B cell (primary cell): ENCODE results near the gene FAM174C. TPM values are rescaled to one million over a fixed set of nuclear protein-coding genes. Genes with fewer than 3 reads are reported as not detected.
A peak's percentile ranks its signal among the peaks of the same experiment; 100 is the strongest.

Experiments used
- ATAC-seq: fragments of 200-7000 bp; cut with Tn5 transposase; one replicate; pipeline ENCODE4 v1.10.0; 2021; ENCODE audit warnings: low read depth, mild to moderate bottlenecking, moderate number of reproducible peaks, moderate library complexity
- CTCF ChIA-PET: fragments of 350-600 bp; sonication (Branson Sonifier 250); formaldehyde crosslinking; loops from one replicate; lab custom pipeline; 2021; ENCODE audit warnings: antibody characterized with exemption, inconsistent platforms; lab: Charles Lee
- POLR2A ChIA-PET: fragments of 350-600 bp; sonication (Branson Sonifier 250); formaldehyde crosslinking; loops from one replicate; lab custom pipeline; 2021; ENCODE audit warnings: antibody characterized with exemption; lab: Charles Lee
- DNase-seq: peaks from one replicate; pipeline ENCODE4 v3.0.0; 2013
- H2AFZ ChIP-seq: 2 replicates; pipeline ENCODE4 v1.6.1; 2012; ENCODE audit warnings: mild to moderate bottlenecking, low read depth, low read length; ENCODE audit not compliant: insufficient read depth, poor library complexity, severe bottlenecking
- H3K27ac ChIP-seq, 2 donors: 1 replicate in 1 of 2; 2 replicates in 1 of 2; pipeline ENCODE4 v1.5.1; 2012 to 2013; ENCODE audit warnings: low read length in 2 of 2, mild to moderate bottlenecking in 2 of 2, moderate library complexity in 1 of 2
- H3K27me3 ChIP-seq, 4 experiments: fragments of 200-600 bp in 1 of 4; sonication (generic) in 1 of 4; replicated peaks in 1 of 4; 1 replicate in 2 of 4; 2 replicates in 2 of 4; pipeline versions ENCODE4 v1.6.1 to v1.7.0; 2013 to 2016; ENCODE audit warnings: low read length in 3 of 4, mild to moderate bottlenecking in 2 of 4, mixed read lengths in 1 of 4, moderate library complexity in 1 of 4; ENCODE audit not compliant: insufficient read depth in 4 of 4, control insufficient read depth in 3 of 4; ENCODE audit errors: control extremely low read depth in 1 of 4
- H3K36me3 ChIP-seq, 2 experiments: replicated peaks in 1 of 2; 1 replicate in 1 of 2; 2 replicates in 1 of 2; pipeline versions ENCODE4 v1.6.1 to v1.7.1; 2013; ENCODE audit warnings: low read length in 1 of 2; ENCODE audit not compliant: insufficient read depth in 2 of 2, control insufficient read depth in 1 of 2; ENCODE audit errors: control extremely low read depth in 1 of 2, extremely low read depth in 1 of 2
- H3K4me1 ChIP-seq, 2 donors: fragments of 200-600 bp in 1 of 2; sonication (generic) in 1 of 2; 1 replicate in 1 of 2; 2 replicates in 1 of 2; pipeline versions ENCODE4 v1.5.1 to v1.6.1; 2013 to 2017; ENCODE audit warnings: low read length in 2 of 2; ENCODE audit not compliant: control insufficient read depth in 2 of 2, insufficient read depth in 2 of 2
- H3K4me2 ChIP-seq: replicated peaks from 2 replicates; pipeline ENCODE3; 2012; ENCODE audit warnings: mild to moderate bottlenecking, low read depth, low read length; ENCODE audit not compliant: poor library complexity, severe bottlenecking
- H3K4me3 ChIP-seq, 5 experiments: fragments of 200-600 bp in 1 of 5; sonication (generic) in 1 of 5; 1 replicate in 3 of 5; 2 replicates in 2 of 5; pipeline versions ENCODE4 v1.5.1 to v1.7.0; 2011 to 2016; ENCODE audit warnings: low read length in 4 of 5, mild to moderate bottlenecking in 4 of 5, low read depth in 2 of 5, control low read depth in 1 of 5, moderate library complexity in 1 of 5; ENCODE audit not compliant: insufficient read depth in 1 of 5; ENCODE audit errors: control extremely low read depth in 1 of 5, extremely low read depth in 1 of 5
- H3K79me2 ChIP-seq: fragments of 200-600 bp; sonication (generic); one replicate; pipeline ENCODE4 v1.6.0; 2016; ENCODE audit warnings: low read length; ENCODE audit not compliant: control insufficient read depth, insufficient read depth
- H3K9ac ChIP-seq: fragments of 200-600 bp; sonication (generic); 2 replicates; pipeline ENCODE4 v1.6.1; 2017; ENCODE audit warnings: mild to moderate bottlenecking, low read length, moderate library complexity
- H3K9me3 ChIP-seq, 3 donors: one replicate each; pipeline versions ENCODE4 v1.6.1 to v1.7.1; 2013; ENCODE audit warnings: low read length in 2 of 3; ENCODE audit not compliant: control insufficient read depth in 2 of 3, insufficient read depth in 1 of 3; ENCODE audit errors: control extremely low read depth in 1 of 3
- H4K20me1 ChIP-seq: 2 replicates; pipeline ENCODE4 v1.6.0; 2012; ENCODE audit warnings: mild to moderate bottlenecking, low read length; ENCODE audit not compliant: insufficient read depth, control insufficient read depth, poor library complexity, severe bottlenecking
- H3K27ac Mint-ChIP-seq: one replicate; pipeline ENCODE4 v1.8.0; 2021; ENCODE audit warnings: mixed read lengths
- H3K27me3 Mint-ChIP-seq: one replicate; pipeline ENCODE4 v1.8.0; 2021; ENCODE audit warnings: mixed read lengths
- H3K4me1 Mint-ChIP-seq: one replicate; pipeline ENCODE4 v1.8.0; 2021; ENCODE audit warnings: mixed read lengths
- H3K4me3 Mint-ChIP-seq: one replicate; pipeline ENCODE4 v1.8.0; 2021; ENCODE audit warnings: mixed read lengths
- H3K9me3 Mint-ChIP-seq: one replicate; pipeline ENCODE4 v1.8.0; 2022; ENCODE audit warnings: mixed read lengths; ENCODE audit not compliant: insufficient read depth
- EZH2 ChIP-seq: IDR thresholded peaks from 2 replicates; pipeline ENCODE4 v1.6.1; 2012; ENCODE audit warnings: borderline replicate concordance, low read depth, mild to moderate bottlenecking, moderate library complexity, low read length; ENCODE audit not compliant: insufficient read depth, poor library complexity, severe bottlenecking
- WGBS: methylation state at CpG from one replicate; pipeline ENCODE4 v1.1.5; 2013; ENCODE audit warnings: missing lambda C conversion rate; ENCODE audit not compliant: insufficient coverage; 5-methylcytosine and 5-hydroxymethylcytosine counted together
- intact Hi-C: fragments of 100-400 bp; cut with micrococcal nuclease; formaldehyde crosslinking; loops from one replicate; pipeline ENCODE4 v1.10.0; 2022
- polyA plus RNA-seq: library from polyadenylated mRNA; depleted of rRNA; stranded (reverse); fragments of >200 nt; gene quantifications from 2 replicates; pipeline ENCODE4 v1.2.3, GENCODE V29; 2012
- total RNA-seq, 2 donors: library from RNA; stranded (reverse); fragments of 120-200 nt in 1 of 2; gene quantifications; 1 replicate in 1 of 2; 2 replicates in 1 of 2; pipeline versions ENCODE4 v1.2.3 to v1.2.4, GENCODE V29; 2013 to 2022
- TF ChIP-seq, protein P1 (sequence below): fragments of 200-600 bp; IDR thresholded peaks from one replicate; pipeline ENCODE4 v1.8.0; 2022; ENCODE audit warnings: antibody characterized with exemption, mild to moderate bottlenecking

FAM174C gene
- total and polyA plus RNA-seq, 2 donors (not counting 1 experiment from before 2014, with no cell fraction given), result 41.1 to 70.6 TPM

DNA sequence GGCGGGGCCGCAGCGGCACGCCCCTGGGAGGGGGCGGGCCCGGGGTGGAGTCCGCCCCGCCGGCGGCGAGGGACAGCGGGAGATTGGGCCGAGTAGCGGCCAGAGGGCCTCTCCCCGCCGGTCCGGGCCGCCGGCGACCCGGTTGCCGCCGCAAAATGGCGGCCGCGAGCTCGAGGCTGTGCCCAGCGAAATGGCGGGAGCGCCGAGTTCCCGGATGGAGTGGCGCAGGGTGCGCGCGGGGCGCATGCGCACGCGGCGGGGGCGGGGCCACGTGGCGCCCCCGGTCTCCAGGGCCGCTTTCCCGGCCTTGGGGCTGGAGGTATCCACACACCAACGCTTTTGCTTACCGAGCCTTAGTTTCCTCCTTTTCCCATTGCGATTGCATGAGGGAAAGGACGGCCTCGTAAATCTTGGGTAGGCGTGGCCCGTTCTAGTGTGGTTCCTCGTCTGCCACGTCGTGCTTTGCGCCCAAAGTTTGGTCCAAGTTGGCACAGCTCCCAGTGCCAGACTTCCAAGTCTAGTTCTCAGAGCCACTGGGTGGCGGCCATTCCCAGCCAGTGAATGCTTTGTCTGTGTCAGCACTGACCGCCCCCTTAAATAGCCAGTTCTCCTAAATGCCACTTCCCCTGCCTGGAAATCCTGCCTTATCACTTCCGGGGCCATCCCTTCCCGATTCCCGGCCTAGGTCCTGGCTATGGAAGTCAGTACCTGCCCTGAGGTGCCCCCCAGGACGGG, 5.7 kb upstream of the FAM174C start:
- WGBS, result under 1% methylated on average over 64 of the region's 64 CpGs
- Mint-ChIP-seq H3K4me3 (peak overlapping the region; percentile 88), H3K4me1 (peaks cover 76% of the 10 kb centered on the region), H3K27me3 (no peaks in the 10 kb centered on the region), H3K27ac (peak overlapping the region; percentile 87), H3K9me3 (no peaks in the 10 kb centered on the region)
- H3K79me2 ChIP-seq, result peaks cover 71% of the 10 kb centered on the region
- POLR2A ChIA-PET, result interaction anchor here (0.5 to 11.0 kb wide), 21 partner anchors 10 to 322 kb away, joined by 3 to 402 read pairs (median 4); partner anchors contain the start of genes ATP5F1D, CBARP, GPX4 and REEP6
- H3K27ac ChIP-seq, result peak overlapping the region; percentile 88 to 92
- H3K4me3 ChIP-seq, result peak overlapping the region; percentile 75 to 96 (median 85)
- peaks cover 72% of the 10 kb centered on the region for H4K20me1 ChIP-seq
- intact Hi-C loops, result loop anchor here (1.0 to 5.0 kb wide), 3 partner anchors 9 to 221 kb away; partner anchors contain the start of genes GPX4, PCSK4 and REEP6
- H3K4me1 ChIP-seq, result peaks cover 65 to 86% of the 10 kb centered on the region in 2 donors
- H3K4me2 ChIP-seq, result peak overlapping the region; percentile 83
- DNase-seq, result peak; percentile 92
- peaks cover 9 to 48% of the 10 kb centered on the region in 2 experiments for H3K36me3 ChIP-seq
- H2AFZ ChIP-seq, result no peak overlapping the region
- H3K9ac ChIP-seq, result peak overlapping the region; percentile 73
- no peak for TF ChIP-seq EZH2
- TF ChIP-seq, protein P1, sequence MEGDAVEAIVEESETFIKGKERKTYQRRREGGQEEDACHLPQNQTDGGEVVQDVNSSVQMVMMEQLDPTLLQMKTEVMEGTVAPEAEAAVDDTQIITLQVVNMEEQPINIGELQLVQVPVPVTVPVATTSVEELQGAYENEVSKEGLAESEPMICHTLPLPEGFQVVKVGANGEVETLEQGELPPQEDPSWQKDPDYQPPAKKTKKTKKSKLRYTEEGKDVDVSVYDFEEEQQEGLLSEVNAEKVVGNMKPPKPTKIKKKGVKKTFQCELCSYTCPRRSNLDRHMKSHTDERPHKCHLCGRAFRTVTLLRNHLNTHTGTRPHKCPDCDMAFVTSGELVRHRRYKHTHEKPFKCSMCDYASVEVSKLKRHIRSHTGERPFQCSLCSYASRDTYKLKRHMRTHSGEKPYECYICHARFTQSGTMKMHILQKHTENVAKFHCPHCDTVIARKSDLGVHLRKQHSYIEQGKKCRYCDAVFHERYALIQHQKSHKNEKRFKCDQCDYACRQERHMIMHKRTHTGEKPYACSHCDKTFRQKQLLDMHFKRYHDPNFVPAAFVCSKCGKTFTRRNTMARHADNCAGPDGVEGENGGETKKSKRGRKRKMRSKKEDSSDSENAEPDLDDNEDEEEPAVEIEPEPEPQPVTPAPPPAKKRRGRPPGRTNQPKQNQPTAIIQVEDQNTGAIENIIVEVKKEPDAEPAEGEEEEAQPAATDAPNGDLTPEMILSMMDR, result no peak
- no peaks in the 10 kb centered on the region for H3K9me3 ChIP-seq
- ATAC-seq, result peak; percentile 7
- no peaks in the 10 kb centered on the region for H3K27me3 ChIP-seq
- CTCF ChIA-PET, result interaction anchor here (0.6 to 10.0 kb wide), 11 partner anchors 9 to 157 kb away, joined by 3 to 658 read pairs (median 3); partner anchors contain the start of genes ATP5F1D and NDUFS7
